Neural cell (in vitro differentiated cells): Measurements from ENCODE around the gene TRIB2.

Source experiments
- EP300 ChIP-seq: fragments of 450-650 bp; conservative IDR thresholded peaks from 2 replicates; pipeline ENCODE4 v1.6.1; 2014; ENCODE audit warnings: antibody characterized with exemption, mild to moderate bottlenecking, moderate library complexity; ENCODE audit not compliant: poor library complexity, severe bottlenecking
- EZH2 ChIP-seq: fragments of 200-600, 300-800 bp; shearing (Covaris generic), sonication (generic); IDR thresholded peaks from 2 replicates; pipeline ENCODE4 v1.6.1; 2014; ENCODE audit warnings: antibody characterized with exemption, low read length, borderline replicate concordance, mild to moderate bottlenecking; ENCODE audit not compliant: insufficient read depth, poor library complexity, severe bottlenecking
- MXI1 ChIP-seq: fragments of 450-650 bp; conservative IDR thresholded peaks from 2 replicates; pipeline ENCODE4 v1.6.1; 2014; ENCODE audit warnings: antibody characterized with exemption, mild to moderate bottlenecking; ENCODE audit not compliant: poor library complexity, severe bottlenecking
- POLR2AphosphoS5 ChIP-seq: IDR thresholded peaks from 2 replicates; pipeline ENCODE4 v1.6.1; 2012
- RAD21 ChIP-seq: fragments of 450-650 bp; conservative IDR thresholded peaks from 2 replicates; pipeline ENCODE4 v1.6.1; 2014; ENCODE audit warnings: antibody characterized with exemption, mild to moderate bottlenecking, moderate library complexity
- SMC3 ChIP-seq: fragments of 450-650 bp; conservative IDR thresholded peaks from 2 replicates; pipeline ENCODE4 v1.6.1; 2014; ENCODE audit warnings: antibody characterized with exemption, mild to moderate bottlenecking, moderate library complexity; ENCODE audit not compliant: poor library complexity
- TF ChIP-seq, protein P1 (sequence below): fragments of 450-650 bp; IDR thresholded peaks from 2 replicates; pipeline ENCODE4 v1.5.1; 2014; ENCODE audit warnings: antibody characterized with exemption, mild to moderate bottlenecking, moderate library complexity; ENCODE audit not compliant: poor library complexity, severe bottlenecking

DNA sequence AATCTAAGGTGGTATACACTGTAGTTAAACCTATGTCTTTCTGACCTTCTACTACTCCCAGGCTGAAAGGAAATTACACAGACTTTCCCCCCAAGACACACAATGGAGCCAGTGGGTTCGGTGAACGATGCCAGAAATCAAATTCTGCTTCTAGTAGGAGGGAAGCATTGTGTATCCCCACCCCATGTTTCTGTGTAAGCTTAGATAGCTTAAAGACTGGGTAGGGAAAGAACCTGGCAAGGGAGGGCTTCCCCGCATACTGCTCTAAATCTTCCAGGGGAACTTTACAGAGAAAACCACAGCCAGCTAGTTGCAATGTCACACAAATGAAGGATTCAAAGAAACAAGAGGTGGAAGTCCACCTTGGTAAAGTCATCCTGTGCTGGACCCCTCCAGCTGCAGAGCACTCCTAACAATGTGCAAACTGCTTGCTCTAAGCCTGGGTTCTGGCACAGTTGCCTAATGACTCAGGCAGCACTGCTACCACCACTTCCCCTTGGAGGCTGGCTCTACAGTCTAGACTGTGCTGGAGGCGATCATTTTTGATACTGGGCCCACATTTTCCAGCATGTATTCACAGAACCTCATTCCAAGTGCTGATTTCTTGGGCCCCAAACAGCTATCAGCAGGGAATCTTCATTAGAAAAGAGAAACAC, 47.5 kb downstream of the TRIB2 start:
- TF ChIP-seq, protein P1, sequence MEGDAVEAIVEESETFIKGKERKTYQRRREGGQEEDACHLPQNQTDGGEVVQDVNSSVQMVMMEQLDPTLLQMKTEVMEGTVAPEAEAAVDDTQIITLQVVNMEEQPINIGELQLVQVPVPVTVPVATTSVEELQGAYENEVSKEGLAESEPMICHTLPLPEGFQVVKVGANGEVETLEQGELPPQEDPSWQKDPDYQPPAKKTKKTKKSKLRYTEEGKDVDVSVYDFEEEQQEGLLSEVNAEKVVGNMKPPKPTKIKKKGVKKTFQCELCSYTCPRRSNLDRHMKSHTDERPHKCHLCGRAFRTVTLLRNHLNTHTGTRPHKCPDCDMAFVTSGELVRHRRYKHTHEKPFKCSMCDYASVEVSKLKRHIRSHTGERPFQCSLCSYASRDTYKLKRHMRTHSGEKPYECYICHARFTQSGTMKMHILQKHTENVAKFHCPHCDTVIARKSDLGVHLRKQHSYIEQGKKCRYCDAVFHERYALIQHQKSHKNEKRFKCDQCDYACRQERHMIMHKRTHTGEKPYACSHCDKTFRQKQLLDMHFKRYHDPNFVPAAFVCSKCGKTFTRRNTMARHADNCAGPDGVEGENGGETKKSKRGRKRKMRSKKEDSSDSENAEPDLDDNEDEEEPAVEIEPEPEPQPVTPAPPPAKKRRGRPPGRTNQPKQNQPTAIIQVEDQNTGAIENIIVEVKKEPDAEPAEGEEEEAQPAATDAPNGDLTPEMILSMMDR = no peak
- TF ChIP-seq POLR2AphosphoS5 (no peak), EZH2 (no peak), EP300 (no peak), SMC3 (no peak), RAD21 (no peak), MXI1 (no peak)
